ENCODE data around the gene STEAP2.
A peak's percentile ranks its signal among the peaks of the same experiment; 100 is the strongest.
"Not testable (repeated sequence)": the region's sequence is repeated elsewhere in the genome, so short reads cannot be mapped to it uniquely, and the experiment has no call there.

The STEAP2 gene

DNA sequence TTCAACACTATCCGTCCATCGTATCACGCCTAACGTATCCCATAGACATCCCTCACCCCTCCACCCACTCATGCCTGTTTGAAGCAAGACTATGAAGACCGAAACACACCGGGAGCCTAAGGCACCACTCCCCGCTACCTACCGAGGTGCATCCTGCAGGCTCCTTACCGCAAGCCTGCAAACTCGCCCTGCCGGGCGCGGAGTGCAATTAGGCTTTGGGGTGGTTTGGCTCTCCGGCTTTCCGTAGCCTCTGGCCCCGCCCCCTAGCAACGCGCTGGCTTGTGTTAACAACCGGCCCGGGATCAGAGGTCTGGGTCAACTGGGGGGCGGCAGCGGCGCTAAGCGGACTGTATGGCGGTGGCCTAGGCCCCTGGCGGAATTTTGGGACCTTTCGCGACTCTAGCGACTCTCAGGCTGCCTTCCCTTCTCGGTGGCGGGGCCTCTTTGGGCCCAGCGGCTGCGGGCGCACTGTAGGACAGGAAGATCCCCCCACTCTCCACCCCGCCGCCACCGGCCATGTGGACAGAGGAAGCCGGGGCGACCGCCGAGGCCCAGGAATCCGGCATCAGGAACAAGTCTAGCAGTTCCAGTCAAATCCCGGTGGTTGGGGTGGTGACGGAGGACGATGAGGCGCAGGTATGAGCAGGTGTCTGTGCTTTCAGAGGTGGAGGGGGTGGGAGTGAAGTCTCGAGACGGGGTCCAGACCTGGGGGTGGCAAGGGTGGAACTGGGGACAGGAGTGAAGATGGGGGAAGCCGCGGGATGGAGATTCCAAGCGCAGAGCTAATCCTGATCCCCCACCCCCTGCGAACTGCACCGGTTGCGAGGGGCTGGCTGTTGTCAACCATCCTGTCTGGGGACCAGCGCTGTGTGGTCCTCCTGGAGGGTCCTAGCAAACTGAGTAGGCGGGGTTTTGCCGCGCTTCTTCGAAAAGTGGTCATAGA, 33.6 kb downstream of the STEAP2 start, which contains the start of gene CFAP69:
TSS of gene CFAP69 (plus strand) at position 266 of the 943 bp plus-strand sequence. CDS start at position 517, 251 bp downstream.
- H3K4me3 ChIP-seq (ENCODE audit: control insufficient read depth, low read depth, low read length), result peak within 1 kb of the TSS; percentile 96
- no peak for DNase-seq (ENCODE audit: low read depth)
- TF ChIP-seq, protein P1, sequence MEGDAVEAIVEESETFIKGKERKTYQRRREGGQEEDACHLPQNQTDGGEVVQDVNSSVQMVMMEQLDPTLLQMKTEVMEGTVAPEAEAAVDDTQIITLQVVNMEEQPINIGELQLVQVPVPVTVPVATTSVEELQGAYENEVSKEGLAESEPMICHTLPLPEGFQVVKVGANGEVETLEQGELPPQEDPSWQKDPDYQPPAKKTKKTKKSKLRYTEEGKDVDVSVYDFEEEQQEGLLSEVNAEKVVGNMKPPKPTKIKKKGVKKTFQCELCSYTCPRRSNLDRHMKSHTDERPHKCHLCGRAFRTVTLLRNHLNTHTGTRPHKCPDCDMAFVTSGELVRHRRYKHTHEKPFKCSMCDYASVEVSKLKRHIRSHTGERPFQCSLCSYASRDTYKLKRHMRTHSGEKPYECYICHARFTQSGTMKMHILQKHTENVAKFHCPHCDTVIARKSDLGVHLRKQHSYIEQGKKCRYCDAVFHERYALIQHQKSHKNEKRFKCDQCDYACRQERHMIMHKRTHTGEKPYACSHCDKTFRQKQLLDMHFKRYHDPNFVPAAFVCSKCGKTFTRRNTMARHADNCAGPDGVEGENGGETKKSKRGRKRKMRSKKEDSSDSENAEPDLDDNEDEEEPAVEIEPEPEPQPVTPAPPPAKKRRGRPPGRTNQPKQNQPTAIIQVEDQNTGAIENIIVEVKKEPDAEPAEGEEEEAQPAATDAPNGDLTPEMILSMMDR (IDR thresholded peaks at IDR 0.05; ENCODE audit: control insufficient read depth, insufficient read depth, low read depth, low read length, missing control alignments), result peak; percentile 36

DNA sequence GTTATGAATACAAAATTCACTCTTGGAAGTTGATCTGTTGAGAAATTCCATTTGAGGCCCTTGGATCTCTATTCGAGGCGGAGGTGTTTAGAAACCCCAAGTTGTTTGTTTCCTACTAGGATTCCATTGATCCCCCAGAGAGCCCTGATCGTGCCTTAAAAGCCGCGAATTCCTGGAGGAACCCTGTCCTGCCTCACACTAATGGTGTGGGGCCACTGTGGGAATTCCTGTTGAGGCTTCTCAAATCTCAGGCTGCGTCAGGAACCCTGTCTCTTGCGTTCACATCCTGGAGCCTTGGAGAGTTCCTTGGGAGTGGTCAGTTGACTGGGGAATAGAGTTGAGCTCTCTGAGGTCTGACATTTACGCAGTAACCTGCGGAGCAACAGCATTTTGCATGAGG, 34.6 kb downstream of the STEAP2 start:
- TF ChIP-seq, protein P1 (IDR thresholded peaks at IDR 0.05; ENCODE audit: control insufficient read depth, insufficient read depth, low read depth, low read length, missing control alignments), result no peak
- H3K4me3 ChIP-seq (ENCODE audit: control insufficient read depth, low read depth, low read length), result peak overlapping the region; percentile 96; the same call in 1 of the 2 replicates

DNA sequence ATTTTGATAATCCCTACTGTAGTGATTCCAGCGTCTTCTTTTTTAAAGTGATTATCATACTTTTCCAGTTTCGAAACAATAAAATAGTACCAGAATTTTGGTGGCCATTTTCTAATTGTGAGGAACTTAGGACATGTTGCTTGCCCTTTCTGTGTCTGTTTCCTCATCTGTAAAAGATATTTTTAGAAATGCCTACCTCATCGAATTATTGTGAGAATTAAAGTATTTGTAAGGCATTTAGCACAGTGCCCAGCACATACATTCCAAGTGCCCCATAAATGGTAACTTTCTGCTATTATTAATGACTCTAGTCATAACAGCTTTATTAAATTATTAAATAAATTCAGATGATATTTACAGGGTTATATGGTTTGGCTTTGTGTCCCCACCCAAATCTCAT, 37.2 kb downstream of the STEAP2 start:
- no peak for DNase-seq (ENCODE audit: low read depth)

More for the DNA sequence above, 34.6 kb downstream of the STEAP2 start:
- DNase-seq (ENCODE audit: low read depth), result no peak

GRCh38 chr7:90250601-90251303, 39.2 kb downstream of the STEAP2 start:
- TF ChIP-seq, protein P1 (IDR thresholded peaks at IDR 0.05; ENCODE audit: control insufficient read depth, insufficient read depth, low read depth, low read length, missing control alignments), result no peak
- no peak overlapping the region for H3K4me3 ChIP-seq (ENCODE audit: control insufficient read depth, low read depth, low read length)
- no peak for DNase-seq (ENCODE audit: low read depth)

More for the DNA sequence above, 37.2 kb downstream of the STEAP2 start:
- TF ChIP-seq, protein P1 (IDR thresholded peaks at IDR 0.05; ENCODE audit: control insufficient read depth, insufficient read depth, low read depth, low read length, missing control alignments), result no peak
- H3K4me3 ChIP-seq (ENCODE audit: control insufficient read depth, low read depth, low read length), result no peak overlapping the region

DNA sequence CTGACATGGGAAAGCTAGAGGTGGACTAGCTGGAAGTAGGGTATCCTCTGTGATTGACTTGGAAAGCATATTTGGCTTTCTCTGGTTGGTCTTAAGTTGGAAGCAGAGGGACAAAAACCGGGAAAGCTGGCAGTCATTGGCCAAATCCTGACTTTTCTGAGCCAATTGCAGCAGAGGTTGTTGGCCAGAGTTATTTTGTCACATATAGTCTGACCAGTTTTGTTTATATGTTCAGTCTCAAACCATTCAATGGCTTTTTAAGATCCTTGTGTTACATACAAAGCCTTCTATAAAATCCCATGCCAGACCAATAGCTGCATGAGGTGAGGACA, 39.7 kb downstream of the STEAP2 start:
- TF ChIP-seq, protein P1 (IDR thresholded peaks at IDR 0.05; ENCODE audit: control insufficient read depth, insufficient read depth, low read depth, low read length, missing control alignments), result no peak
- no peak for DNase-seq (ENCODE audit: low read depth)
- no peak overlapping the region for H3K4me3 ChIP-seq (ENCODE audit: control insufficient read depth, low read depth, low read length)

DNA sequence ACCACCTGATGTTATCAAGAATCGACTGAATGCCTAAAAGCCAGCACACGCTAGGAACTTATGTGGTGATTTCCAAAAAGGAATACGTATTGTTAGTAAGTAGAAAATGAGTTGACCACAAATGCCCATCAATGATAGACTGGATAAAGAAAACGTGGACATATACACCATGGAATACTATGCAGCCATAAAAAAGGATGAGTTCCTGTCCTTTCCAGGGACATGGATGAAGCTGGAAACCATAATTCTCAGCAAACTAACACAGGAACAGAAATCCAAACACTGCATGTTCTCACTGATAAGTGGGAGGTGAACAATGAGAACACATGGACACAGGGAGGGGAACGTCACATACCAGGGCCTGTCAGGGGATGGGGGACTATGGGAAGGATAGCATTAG, 44.5 kb downstream of the STEAP2 start:
- DNase-seq (ENCODE audit: low read depth); H3K4me3 ChIP-seq (ENCODE audit: control insufficient read depth, low read depth, low read length): not testable (repeated sequence)

DNA sequence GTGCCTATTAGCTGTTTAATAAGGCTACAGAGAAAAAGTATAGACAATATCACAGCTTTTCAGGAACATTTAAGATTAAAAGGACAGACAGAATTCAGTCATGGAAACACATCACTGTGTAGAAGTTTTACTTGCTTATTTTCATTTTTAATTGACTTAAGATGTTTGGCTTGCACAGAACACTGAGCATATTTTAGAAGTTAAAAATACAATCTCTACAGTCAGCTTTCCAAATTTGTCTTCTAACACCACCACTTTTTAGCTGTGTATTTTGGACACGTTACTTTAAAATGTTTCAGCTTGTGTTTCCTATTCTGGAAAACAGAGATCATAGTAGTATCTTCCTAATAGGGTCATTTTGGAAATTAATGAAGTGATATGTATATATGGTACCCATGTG, 45.2 kb downstream of the STEAP2 start:
- no peak overlapping the region for H3K4me3 ChIP-seq (ENCODE audit: control insufficient read depth, low read depth, low read length)
- no peak for DNase-seq (ENCODE audit: low read depth)
- TF ChIP-seq, protein P1 (IDR thresholded peaks at IDR 0.05; ENCODE audit: control insufficient read depth, insufficient read depth, low read depth, low read length, missing control alignments), result no peak
